Retinal pigment epithelial cell (primary cell): ENCODE data around the gene BNIP5.

Source experiments
- DNase-seq: peaks from one replicate; pipeline ENCODE4 v3.0.0-alpha.2; 2010; ENCODE audit warnings: low read depth
- H3K4me3 ChIP-seq: 2 replicates; pipeline ENCODE4 v1.5.1; 2011; ENCODE audit warnings: mild to moderate bottlenecking, low read length, control low read depth, moderate library complexity
- CTCF ChIP-seq: conservative IDR thresholded peaks from 2 replicates; pipeline ENCODE4 v1.5.1; 2011; ENCODE audit warnings: low read depth, low read length, control low read depth, inconsistent platforms

BNIP5 gene

DNA sequence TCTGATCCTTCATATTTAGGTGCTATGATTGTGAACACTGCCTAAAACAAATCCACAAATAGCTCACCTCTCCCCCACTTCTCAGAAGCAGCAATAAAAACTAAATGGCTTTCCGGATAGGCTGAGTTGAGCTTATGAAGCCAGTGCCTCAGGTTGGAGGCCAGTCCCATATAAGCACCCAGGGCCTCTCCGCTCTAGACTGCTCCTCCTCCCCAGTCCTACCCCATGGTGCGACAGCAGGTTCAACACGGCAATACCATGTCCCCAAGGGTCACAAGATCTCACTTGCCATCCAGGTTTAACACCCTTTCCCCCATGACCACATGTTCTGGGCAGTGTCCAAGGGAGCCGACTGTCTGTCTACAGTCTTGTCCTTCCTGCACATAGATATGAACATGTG is 20.8 kb downstream of the BNIP5 start:
- no peak for TF ChIP-seq CTCF
- no peak overlapping the region for H3K4me3 ChIP-seq
- no peak for DNase-seq

DNA sequence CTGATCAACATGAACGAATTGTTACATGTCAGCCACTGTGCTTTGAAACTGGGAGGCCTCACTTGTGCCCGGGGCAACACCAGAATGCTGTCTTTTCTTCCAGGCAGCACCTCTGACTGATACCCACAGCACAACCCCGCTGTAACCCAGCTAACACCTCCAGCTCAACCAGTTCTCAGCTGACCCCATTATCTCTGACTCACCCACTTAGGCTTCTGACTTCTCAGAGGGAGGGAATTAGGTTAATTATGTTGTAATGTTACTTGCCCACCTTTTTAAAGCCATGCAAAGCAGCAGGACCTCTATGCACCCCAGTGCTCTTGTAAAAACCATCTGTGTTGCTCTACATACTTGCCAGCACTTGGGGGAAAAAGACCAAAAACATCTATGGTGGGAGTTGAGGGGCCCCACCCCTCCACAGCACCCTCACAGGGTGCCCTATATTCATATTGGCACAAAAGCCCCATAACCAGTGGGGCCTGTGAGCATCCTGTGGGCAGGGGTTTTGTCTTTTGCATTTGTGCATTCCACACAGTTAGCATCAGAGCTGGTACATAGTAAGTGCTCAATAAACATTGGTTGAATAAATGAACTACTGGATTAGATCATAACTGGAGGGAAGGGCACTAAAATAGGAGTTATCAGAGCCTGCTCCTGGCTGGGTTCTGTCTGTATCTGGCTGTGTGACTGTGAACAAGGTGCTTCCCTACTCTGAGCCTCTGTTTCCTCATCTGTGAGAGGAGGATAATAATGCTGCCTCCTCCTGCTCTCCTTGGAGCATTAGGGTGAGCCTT is 22.3 kb downstream of the BNIP5 start:
- no peak for TF ChIP-seq CTCF
- peak; percentile 85 for DNase-seq

GRCh38 chr6:36313649-36313936 is 23.1 kb downstream of the BNIP5 start:
- H3K4me3 ChIP-seq: no peak overlapping the region
- no peak for DNase-seq
- no peak for TF ChIP-seq CTCF

More for the DNA sequence above, 22.3 kb downstream of the BNIP5 start:
- H3K4me3 ChIP-seq: no peak overlapping the region

DNA sequence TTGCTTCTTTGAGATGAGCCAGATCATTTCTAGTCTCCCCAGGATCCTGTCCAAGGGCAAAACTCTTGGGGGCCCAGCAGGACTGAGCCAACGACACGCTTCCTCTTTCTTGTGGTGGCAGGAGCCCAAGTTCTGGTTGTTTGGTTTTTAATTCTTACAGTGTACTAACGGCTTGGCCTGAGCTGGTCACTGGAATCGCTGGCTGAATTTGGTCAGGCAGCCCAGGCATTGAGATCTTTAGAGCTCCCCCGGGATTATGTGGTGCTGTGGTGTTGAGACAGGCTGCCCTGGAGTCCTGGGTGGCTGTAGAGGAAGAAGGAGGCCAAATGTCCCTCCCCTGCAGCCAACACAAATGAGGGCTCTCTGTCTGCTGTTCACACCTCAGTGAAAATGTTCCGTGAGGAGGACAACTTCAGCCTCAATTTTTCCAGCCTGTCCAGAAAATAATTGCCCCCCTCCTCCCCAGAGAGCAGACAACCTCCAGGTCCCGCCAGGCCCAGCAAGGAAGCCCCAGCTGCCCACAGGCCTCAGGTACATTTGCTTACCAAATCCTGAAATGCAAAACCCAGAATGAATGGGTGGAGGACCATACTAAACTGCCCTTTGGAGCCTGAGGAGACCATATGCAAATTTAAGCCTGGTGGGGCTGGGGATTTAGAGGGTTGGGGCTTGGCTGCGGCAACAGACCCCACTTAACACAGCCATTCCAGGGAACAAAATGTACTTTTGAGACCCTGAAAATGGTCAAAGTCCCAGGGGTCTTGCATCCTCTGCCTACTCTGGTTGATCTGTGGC is 23.6 kb downstream of the BNIP5 start:
- DNase-seq: no peak
- no peak for TF ChIP-seq CTCF
- H3K4me3 ChIP-seq: no peak overlapping the region

DNA sequence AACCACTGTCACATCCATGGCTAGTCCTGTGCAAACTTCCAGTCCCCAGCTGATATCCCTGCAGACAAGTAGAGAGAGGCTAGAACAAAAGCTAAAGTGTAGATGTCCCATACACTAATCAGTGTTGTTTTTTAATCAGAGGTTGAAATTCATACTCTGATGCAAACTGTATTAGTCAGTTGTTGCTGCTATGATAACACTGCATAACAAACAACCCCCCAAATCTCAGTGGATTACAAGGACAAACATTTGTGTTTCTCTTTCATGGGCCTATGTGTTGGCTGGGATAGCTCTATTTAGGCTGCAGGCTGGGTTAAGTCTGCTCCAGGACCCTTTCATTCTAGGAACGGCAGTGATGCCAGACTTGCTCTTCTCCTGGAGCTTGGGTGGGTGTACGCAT is 26.8 kb downstream of the BNIP5 start:
- no peak for TF ChIP-seq CTCF
- no peak for DNase-seq
- H3K4me3 ChIP-seq: no peak overlapping the region

DNA sequence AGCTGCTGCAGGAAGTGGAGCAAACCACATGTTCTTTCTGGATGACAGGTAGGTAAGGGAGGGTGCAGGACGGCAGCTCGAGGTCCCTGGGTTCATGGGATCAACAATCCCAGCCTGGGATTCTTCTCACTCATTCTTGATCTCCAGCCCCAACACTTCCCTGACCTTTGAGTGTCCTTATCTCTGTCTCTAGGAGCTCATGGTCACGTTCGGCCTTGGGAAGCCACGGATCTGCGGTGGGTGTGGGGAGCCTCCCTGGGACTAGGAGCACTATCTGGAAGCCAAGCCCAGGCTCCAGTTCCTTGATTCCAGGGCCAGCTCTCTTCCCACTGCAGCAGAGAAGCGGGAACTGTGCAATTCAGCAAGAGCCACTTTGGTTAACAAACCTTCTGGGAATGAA is 27.5 kb downstream of the BNIP5 start:
- H3K4me3 ChIP-seq: no peak overlapping the region
- no peak for DNase-seq
- no peak for TF ChIP-seq CTCF

DNA sequence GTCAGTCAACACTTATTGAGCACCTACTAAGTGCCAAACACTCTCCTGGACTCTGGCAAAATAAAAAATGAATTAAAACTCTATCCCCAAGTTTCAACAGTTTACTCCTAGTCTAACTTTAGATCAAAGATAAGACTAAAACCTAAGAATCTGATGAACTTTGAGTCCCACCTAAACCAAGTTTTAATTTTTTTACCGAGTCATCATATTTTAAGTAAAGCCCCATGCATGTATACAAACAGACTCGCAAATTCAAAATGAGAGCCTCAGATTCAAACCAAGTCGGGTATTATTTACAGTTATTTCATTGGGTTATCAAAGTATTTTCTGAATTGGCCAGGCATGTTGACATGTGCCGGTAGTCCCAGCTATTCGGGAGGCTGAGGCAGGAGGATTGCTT is 28.2 kb downstream of the BNIP5 start:
- TF ChIP-seq CTCF: no peak
- no peak overlapping the region for H3K4me3 ChIP-seq
- DNase-seq: no peak
